ENCODE measurements around the gene PLIN5. TPM values are rescaled to one million over a fixed set of nuclear protein-coding genes. Genes with fewer than 3 reads are reported as not detected.
A peak's percentile ranks its signal among the peaks of the same experiment; 100 is the strongest.

The PLIN5 gene
- total and polyA plus RNA-seq, 5 experiments from 2014 or later: 0.28 to 2.6 (median 0.90) TPM

- Mint-ChIP-seq H3K9me3 (no peaks in the 10 kb centered on the region), H3K27ac (no peak overlapping the region), H3K4me3 (no peak overlapping the region), H3K36me3 (peaks cover 3 to 47% (median 6%) of the 10 kb centered on the region in 3 donors), H3K27me3 (no peaks in the 10 kb centered on the region), H3K4me1 (no peaks in the 10 kb centered on the region)
- DNase-seq (no peak), ATAC-seq (no peak)
- POLR2A ChIA-PET: no interaction called here
Observed at GRCh38 chr19:4493104-4493928, 41.7 kb downstream of the PLIN5 start.

- Mint-ChIP-seq H3K9me3 (no peaks in the 10 kb centered on the region), H3K27ac (no peak overlapping the region), H3K4me3 (no peak overlapping the region), H3K27me3 (no peaks in the 10 kb centered on the region), H3K36me3 (peaks cover 3 to 45% (median 6%) of the 10 kb centered on the region in 3 donors), H3K4me1 (peaks cover 0 to under 1% (median under 1%) of the 10 kb centered on the region in 4 donors)
- POLR2A ChIA-PET: no interaction called here
- no peak for ATAC-seq
- DNase-seq: no peak
Observed at GRCh38 chr19:4492337-4493103, 42.5 kb downstream of the PLIN5 start.

GRCh38 chr19:4491446-4491845, 43.6 kb downstream of the PLIN5 start:
- H3K4me1 Mint-ChIP-seq: peaks cover 0 to 6% (median 1%) of the 10 kb centered on the region in 4 donors
- H3K27ac Mint-ChIP-seq: no peak overlapping the region
- no peak overlapping the region for H3K4me3 Mint-ChIP-seq
- H3K27me3 Mint-ChIP-seq: no peaks in the 10 kb centered on the region
- DNase-seq: no peak
- POLR2A ChIA-PET: no interaction called here
- H3K9me3 Mint-ChIP-seq: no peaks in the 10 kb centered on the region
- H3K36me3 Mint-ChIP-seq: peaks cover 3 to 49% (median 6%) of the 10 kb centered on the region in 3 donors
- no peak for ATAC-seq

- H3K27ac Mint-ChIP-seq: no peak overlapping the region
- no peak overlapping the region for H3K4me3 Mint-ChIP-seq
- H3K4me1 Mint-ChIP-seq: peaks cover 0 to 8% (median 2%) of the 10 kb centered on the region in 4 donors
- no peaks in the 10 kb centered on the region for H3K27me3 Mint-ChIP-seq
- ATAC-seq (no peak), DNase-seq (no peak)
- H3K9me3 Mint-ChIP-seq: no peaks in the 10 kb centered on the region
- POLR2A ChIA-PET: no interaction called here
- H3K36me3 Mint-ChIP-seq: peaks cover 3 to 47% (median 6%) of the 10 kb centered on the region in 3 donors
Observed at GRCh38 chr19:4488496-4488895, 46.5 kb downstream of the PLIN5 start.

GRCh38 chr19:4487572-4487971, 47.5 kb downstream of the PLIN5 start:
- DNase-seq (no peak), ATAC-seq (no peak)
- peaks cover 3 to 51% (median 6%) of the 10 kb centered on the region in 3 donors for H3K36me3 Mint-ChIP-seq
- no peaks in the 10 kb centered on the region for H3K9me3 Mint-ChIP-seq
- no peaks in the 10 kb centered on the region for H3K27me3 Mint-ChIP-seq
- no peak overlapping the region for H3K4me3 Mint-ChIP-seq
- H3K27ac Mint-ChIP-seq: peak overlapping the region in 1 of 10 donors; percentile 57
- POLR2A ChIA-PET: no interaction called here
- H3K4me1 Mint-ChIP-seq: peaks cover 0 to 9% (median 2%) of the 10 kb centered on the region in 4 donors

- H3K4me3 Mint-ChIP-seq: no peak overlapping the region
- H3K27ac Mint-ChIP-seq: peak overlapping the region in 1 of 10 donors; percentile 19
- H3K9me3 Mint-ChIP-seq: no peaks in the 10 kb centered on the region
- H3K36me3 Mint-ChIP-seq: peaks cover 0 to 52% (median 2%) of the 10 kb centered on the region in 3 donors
- ATAC-seq (no peak), DNase-seq (no peak)
- H3K4me1 Mint-ChIP-seq: peaks cover 0 to 9% (median 2%) of the 10 kb centered on the region in 4 donors
- no peaks in the 10 kb centered on the region for H3K27me3 Mint-ChIP-seq
- POLR2A ChIA-PET: interaction anchor here (0.7 kb wide), 1 partner anchor 20 kb away, joined by 3 read pairs; no protein-coding TSS in a partner anchor
Observed at GRCh38 chr19:4483385-4483784, 51.6 kb downstream of the PLIN5 start.

- H3K4me3 Mint-ChIP-seq: no peak overlapping the region
- POLR2A ChIA-PET: interaction anchor here (0.6 kb wide), 1 partner anchor 1281 kb away, joined by 4 read pairs; no protein-coding TSS in a partner anchor
- H3K27me3 Mint-ChIP-seq: no peaks in the 10 kb centered on the region
- H3K27ac Mint-ChIP-seq: no peak overlapping the region
- peaks cover 0 to 9% (median 2%) of the 10 kb centered on the region in 4 donors for H3K4me1 Mint-ChIP-seq
- DNase-seq (no peak), ATAC-seq (no peak)
- no peaks in the 10 kb centered on the region for H3K9me3 Mint-ChIP-seq
- peaks cover 0 to 56% (median 2%) of the 10 kb centered on the region in 3 donors for H3K36me3 Mint-ChIP-seq
Observed at GRCh38 chr19:4482721-4483364, 52.2 kb downstream of the PLIN5 start.

- Mint-ChIP-seq H3K9me3 (no peaks in the 10 kb centered on the region), H3K4me1 (peaks cover 13 to 22% (median 19%) of the 10 kb centered on the region in 4 donors), H3K36me3 (peaks cover 0 to 45% (median 4%) of the 10 kb centered on the region in 3 donors), H3K4me3 (no peak overlapping the region), H3K27ac (peak overlapping the region in 1 of 10 donors; percentile 9), H3K27me3 (no peaks in the 10 kb centered on the region)
- POLR2A ChIA-PET: no interaction called here
- ATAC-seq (no peak), DNase-seq (no peak)
Observed at GRCh38 chr19:4477034-4477801, 57.8 kb downstream of the PLIN5 start.

- Mint-ChIP-seq H3K4me1 (peaks cover 15 to 27% (median 25%) of the 10 kb centered on the region in 4 donors), H3K27me3 (no peaks in the 10 kb centered on the region), H3K36me3 (peaks cover 0 to 30% (median 4%) of the 10 kb centered on the region in 3 donors), H3K9me3 (no peaks in the 10 kb centered on the region), H3K4me3 (peak overlapping the region; percentile 62 to 90 (median 78)), H3K27ac (peak overlapping the region; percentile 16 to 88 (median 76))
- POLR2A ChIA-PET: interaction anchor here (0.6 to 1.1 kb wide), 4 partner anchors 17 to 1207 kb away, joined by 3 to 5 read pairs (median 4); partner anchors contain the start of gene UBXN6
- ATAC-seq: no peak
- DNase-seq: peak in 1 of 10 donors; percentile 21
Observed at GRCh38 chr19:4474514-4475022, 60.5 kb downstream of the PLIN5 start.

GRCh38 chr19:4473763-4474513, 61.1 kb downstream of the PLIN5 start:
- Mint-ChIP-seq H3K27me3 (no peaks in the 10 kb centered on the region), H3K36me3 (peaks cover 0 to 27% (median 4%) of the 10 kb centered on the region in 3 donors), H3K9me3 (no peaks in the 10 kb centered on the region), H3K4me3 (peak overlapping the region; percentile 62 to 90 (median 78)), H3K27ac (peak overlapping the region in 9 of 10 donors; percentile 16 to 88 (median 74)), H3K4me1 (peaks cover 15 to 27% (median 26%) of the 10 kb centered on the region in 4 donors)
- POLR2A ChIA-PET: interaction anchor here (0.6 to 1.1 kb wide), 2 partner anchors 16 to 212 kb away, joined by 3 read pairs; partner anchors contain the start of gene UBXN6
- no peak for ATAC-seq
- DNase-seq: no peak

All from naive thymus-derived CD8-positive, alpha-beta T cell (primary cell).